Effector memory CD4-positive, alpha-beta T cell (primary cell): ENCODE data around the gene KLK3.

Source experiments
- DNase-seq, 3 donors: peaks; one replicate each; pipeline ENCODE4 v3.0.0-alpha.2; 2020
- H3K27ac ChIP-seq: 2 replicates; pipeline ENCODE4 v1.7.0; 2013; ENCODE audit warnings: mild to moderate bottlenecking, low read length, moderate library complexity; ENCODE audit not compliant: insufficient read depth, poor library complexity, severe bottlenecking
- H3K27me3 ChIP-seq: replicated peaks from 2 replicates; pipeline ENCODE4 v1.7.0; 2013; ENCODE audit warnings: mild to moderate bottlenecking, low read length; ENCODE audit not compliant: insufficient read depth, control insufficient read depth, poor library complexity, severe bottlenecking
- H3K36me3 ChIP-seq: 2 replicates; pipeline ENCODE4 v1.7.0; 2013; ENCODE audit warnings: mild to moderate bottlenecking, low read length, moderate library complexity; ENCODE audit not compliant: control insufficient read depth, insufficient read depth
- H3K4me1 ChIP-seq: 2 replicates; pipeline ENCODE4 v1.7.0; 2013; ENCODE audit warnings: low read length, mild to moderate bottlenecking; ENCODE audit not compliant: control insufficient read depth, insufficient read depth, poor library complexity, severe bottlenecking
- H3K4me3 ChIP-seq: 2 replicates; pipeline ENCODE4 v1.7.0; 2013; ENCODE audit warnings: low read length, low read depth, mild to moderate bottlenecking; ENCODE audit not compliant: insufficient read depth, poor library complexity, severe bottlenecking
- H3K9me3 ChIP-seq: 2 replicates; pipeline ENCODE4 v1.7.0; 2013; ENCODE audit warnings: mild to moderate bottlenecking, low read length, moderate library complexity; ENCODE audit not compliant: control insufficient read depth

Gene KLK3

GRCh38 chr19:50896591-50897190, 42.0 kb downstream of the KLK3 start:
- no peak for DNase-seq
- Histone ChIP-seq H3K9me3 (no peaks in the 10 kb centered on the region), H3K27ac (no peak overlapping the region), H3K27me3 (no peaks in the 10 kb centered on the region), H3K36me3 (no peaks in the 10 kb centered on the region), H3K4me1 (no peaks in the 10 kb centered on the region), H3K4me3 (no peak overlapping the region)

- H3K9me3 ChIP-seq: no peaks in the 10 kb centered on the region
- no peak overlapping the region for H3K27ac ChIP-seq
- no peaks in the 10 kb centered on the region for H3K27me3 ChIP-seq
- no peak for DNase-seq
- no peaks in the 10 kb centered on the region for H3K36me3 ChIP-seq
- H3K4me3 ChIP-seq: no peak overlapping the region
- H3K4me1 ChIP-seq: no peaks in the 10 kb centered on the region
Observed at GRCh38 chr19:50897191-50897607, 42.5 kb downstream of the KLK3 start.

GRCh38 chr19:50897612-50898011, 42.9 kb downstream of the KLK3 start:
- Histone ChIP-seq H3K9me3 (no peaks in the 10 kb centered on the region), H3K4me1 (no peaks in the 10 kb centered on the region), H3K36me3 (no peaks in the 10 kb centered on the region), H3K27ac (no peak overlapping the region), H3K4me3 (no peak overlapping the region), H3K27me3 (no peaks in the 10 kb centered on the region)
- no peak for DNase-seq

- Histone ChIP-seq H3K36me3 (no peaks in the 10 kb centered on the region), H3K27ac (no peak overlapping the region), H3K27me3 (no peaks in the 10 kb centered on the region), H3K9me3 (no peaks in the 10 kb centered on the region), H3K4me1 (no peaks in the 10 kb centered on the region), H3K4me3 (no peak overlapping the region)
- DNase-seq: no peak
Observed at GRCh38 chr19:50898018-50898417, 43.3 kb downstream of the KLK3 start.

GRCh38 chr19:50899569-50899968, 44.9 kb downstream of the KLK3 start:
- DNase-seq: no peak
- H3K27ac ChIP-seq: no peak overlapping the region
- no peak overlapping the region for H3K4me3 ChIP-seq
- H3K4me1 ChIP-seq: no peaks in the 10 kb centered on the region
- no peaks in the 10 kb centered on the region for H3K36me3 ChIP-seq
- no peaks in the 10 kb centered on the region for H3K27me3 ChIP-seq
- H3K9me3 ChIP-seq: no peaks in the 10 kb centered on the region

- no peak overlapping the region for H3K4me3 ChIP-seq
- no peaks in the 10 kb centered on the region for H3K4me1 ChIP-seq
- DNase-seq: no peak
- no peak overlapping the region for H3K27ac ChIP-seq
- no peaks in the 10 kb centered on the region for H3K36me3 ChIP-seq
- H3K27me3 ChIP-seq: no peaks in the 10 kb centered on the region
- no peaks in the 10 kb centered on the region for H3K9me3 ChIP-seq
Observed at GRCh38 chr19:50902640-50903039, 47.9 kb downstream of the KLK3 start.

GRCh38 chr19:50906217-50906616, 51.5 kb downstream of the KLK3 start:
- Histone ChIP-seq H3K27me3 (peaks cover 18% of the 10 kb centered on the region), H3K9me3 (no peaks in the 10 kb centered on the region), H3K36me3 (no peaks in the 10 kb centered on the region), H3K4me1 (peaks cover 7% of the 10 kb centered on the region), H3K4me3 (no peak overlapping the region), H3K27ac (no peak overlapping the region)
- no peak for DNase-seq

- Histone ChIP-seq H3K27ac (no peak overlapping the region), H3K4me3 (no peak overlapping the region), H3K4me1 (peaks cover 7% of the 10 kb centered on the region), H3K36me3 (no peaks in the 10 kb centered on the region), H3K27me3 (peaks cover 18% of the 10 kb centered on the region), H3K9me3 (no peaks in the 10 kb centered on the region)
- DNase-seq: no peak
Observed at GRCh38 chr19:50908336-50908735, 53.6 kb downstream of the KLK3 start.

GRCh38 chr19:50909240-50910070, 54.7 kb downstream of the KLK3 start:
- Histone ChIP-seq H3K4me3 (no peak overlapping the region), H3K4me1 (peaks cover 7% of the 10 kb centered on the region), H3K9me3 (no peaks in the 10 kb centered on the region), H3K27ac (no peak overlapping the region), H3K36me3 (no peaks in the 10 kb centered on the region), H3K27me3 (peaks cover 18% of the 10 kb centered on the region)
- DNase-seq: no peak
